HepG2 (cell line): Measurements from ENCODE around the gene ZFAND6.

ENCODE experiments used
- FOXA1 ChIP-seq, 2 experiments: fragments of 450-650 bp in 1 of 2; sonication (generic) in 1 of 2; formaldehyde crosslinking in 1 of 2; IDR thresholded peaks; 2 replicates each; pipeline versions ENCODE4 v1.4.0 to v1.6.1; 2016 to 2020; ENCODE audit warnings: missing genetic modification reagents in 1 of 2
- POLR2A ChIP-seq, 2 experiments: IDR thresholded peaks; 2 replicates each; pipeline ENCODE4 v1.6.1; 2011; ENCODE audit warnings: low read depth in 2 of 2, low read length in 2 of 2, mild to moderate bottlenecking in 1 of 2, moderate library complexity in 1 of 2; ENCODE audit not compliant: insufficient read depth in 1 of 2
- SP5 ChIP-seq: IDR thresholded peaks from 2 replicates; pipeline ENCODE4 v1.6.1; 2016; ENCODE audit warnings: low read depth, borderline replicate concordance
- TCF7L2 ChIP-seq: IDR thresholded peaks from 2 replicates; pipeline ENCODE4 v1.6.1; 2011; ENCODE audit warnings: mild to moderate bottlenecking, low read depth, low read length, moderate library complexity
- ZNF460 ChIP-seq: sonication (generic); formaldehyde crosslinking; IDR thresholded peaks from 2 replicates; pipeline ENCODE4 v1.5.1; 2020; ENCODE audit warnings: missing genetic modification reagents, mild to moderate bottlenecking, borderline replicate concordance
- TF ChIP-seq, protein P1 (sequence below): IDR thresholded peaks from 2 replicates; pipeline ENCODE4 v1.6.1; 2016; ENCODE audit warnings: mild to moderate bottlenecking, missing biosample characterization, missing genetic modification reagents

DNA sequence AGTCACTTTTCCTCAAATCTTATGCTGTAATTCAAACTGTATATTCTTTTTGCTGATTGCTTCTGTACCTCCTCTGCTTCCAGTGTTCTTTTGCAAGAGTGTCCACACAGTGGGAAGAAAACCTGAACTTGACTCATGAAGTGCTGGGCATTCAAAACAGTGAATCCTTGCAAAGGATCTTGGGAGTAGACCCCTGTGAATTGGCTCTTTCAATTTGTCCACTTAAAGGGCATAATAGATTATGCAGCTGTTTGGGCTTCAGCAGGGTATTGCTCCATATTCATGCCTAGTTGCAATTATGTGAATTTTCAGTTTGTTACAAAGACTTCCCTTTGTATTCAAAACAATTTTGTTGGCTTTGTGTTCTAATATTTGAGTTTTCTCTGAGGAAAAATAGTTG lies 11.4 kb downstream of the ZFAND6 start:
- TF ChIP-seq ZNF460 (CRISPR knock-in tag) (no peak), POLR2A (IDR thresholded peaks at IDR 0.05; ENCODE audit: insufficient read depth in 1 of 2, low read depth in 2 of 2, low read length in 2 of 2) (no peak), FOXA1 (IDR thresholded peaks at IDR 0.05) (no peak), FOXA1 (CRISPR knock-in tag; IDR thresholded peaks at IDR 0.05) (no peak), TCF7L2 (no peak), SP5 (CRISPR knock-in tag) (no peak)
- TF ChIP-seq, protein P1, sequence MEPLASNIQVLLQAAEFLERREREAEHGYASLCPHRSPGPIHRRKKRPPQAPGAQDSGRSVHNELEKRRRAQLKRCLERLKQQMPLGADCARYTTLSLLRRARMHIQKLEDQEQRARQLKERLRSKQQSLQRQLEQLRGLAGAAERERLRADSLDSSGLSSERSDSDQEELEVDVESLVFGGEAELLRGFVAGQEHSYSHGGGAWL (CRISPR knock-in tag) = no peak
